GM18517 (cell line): ENCODE results near the gene CLCN1.
"Not testable (repeated sequence)": the region's sequence is repeated elsewhere in the genome, so short reads cannot be mapped to it uniquely, and the experiment has no call there.

Experiments
- ATAC-seq: cut with Tn5 transposase; IDR thresholded peaks from one replicate; pipeline ENCODE4 v1.9.1; 2021; ENCODE audit warnings: mild to moderate bottlenecking, moderate library complexity; ENCODE audit not compliant: unreplicated experiment

The CLCN1 gene

GRCh38 chr7:143315776-143316175 lies at the start of gene CLCN1:
Gene CLCN1 (plus strand): TSS chr7:143316111. CDS start chr7:143316213, 102 bp downstream.
- no peak for ATAC-seq

GRCh38 chr7:143269251-143269650 lies 46.7 kb upstream of the CLCN1 start:
- ATAC-seq: no peak

GRCh38 chr7:143271240-143271639 lies 44.7 kb upstream of the CLCN1 start:
- ATAC-seq: no peak

GRCh38 chr7:143272871-143273270 lies 43.0 kb upstream of the CLCN1 start:
- ATAC-seq: no peak

- no peak for ATAC-seq
Observed at GRCh38 chr7:143279186-143280098, 36.5 kb upstream of the CLCN1 start.

GRCh38 chr7:143280160-143280559 lies 35.8 kb upstream of the CLCN1 start:
- no peak for ATAC-seq

GRCh38 chr7:143280566-143280965 lies 35.3 kb upstream of the CLCN1 start:
- ATAC-seq: no peak

GRCh38 chr7:143281529-143281928 lies 34.4 kb upstream of the CLCN1 start:
- no peak for ATAC-seq

GRCh38 chr7:143282124-143282523 lies 33.8 kb upstream of the CLCN1 start:
- ATAC-seq: no peak

GRCh38 chr7:143283381-143283780 lies 32.5 kb upstream of the CLCN1 start:
- no peak for ATAC-seq

GRCh38 chr7:143284591-143285469 lies 31.1 kb upstream of the CLCN1 start, which contains the start of gene TMEM139:
Gene TMEM139 (plus strand): TSS chr7:143284958. CDS start chr7:143285958, 1,000 bp downstream.
- ATAC-seq: no peak

GRCh38 chr7:143285470-143285778 lies 30.5 kb upstream of the CLCN1 start:
- ATAC-seq: no peak

GRCh38 chr7:143285806-143286521 lies 29.9 kb upstream of the CLCN1 start:
- no peak for ATAC-seq

GRCh38 chr7:143286522-143286890 lies 29.4 kb upstream of the CLCN1 start:
- no peak for ATAC-seq

- no peak for ATAC-seq
Observed at GRCh38 chr7:143287339-143287934, 28.5 kb upstream of the CLCN1 start.

GRCh38 chr7:143287935-143288826 lies 27.7 kb upstream of the CLCN1 start, which contains the start of gene CASP2:
Gene CASP2 (plus strand): TSS chr7:143288351. CDS start chr7:143288456, 105 bp downstream.
- peak; percentile 84 for ATAC-seq

GRCh38 chr7:143288836-143289235 lies 27.1 kb upstream of the CLCN1 start:
- ATAC-seq: no peak

- ATAC-seq: no peak
Observed at GRCh38 chr7:143289421-143289820, 26.5 kb upstream of the CLCN1 start.

- not testable (repeated sequence) for ATAC-seq
Observed at GRCh38 chr7:143289888-143290287, 26.0 kb upstream of the CLCN1 start.

GRCh38 chr7:143290293-143290692 lies 25.6 kb upstream of the CLCN1 start:
- ATAC-seq: no peak
